GF-D8 (cell line): ENCODE measurements around the gene TRIM17.

ENCODE experiments used
- DNase-seq: peaks from one replicate; lab custom pipeline; 2025; lab: John Stamatoyannopoulos, UW

TRIM17 gene

DNA sequence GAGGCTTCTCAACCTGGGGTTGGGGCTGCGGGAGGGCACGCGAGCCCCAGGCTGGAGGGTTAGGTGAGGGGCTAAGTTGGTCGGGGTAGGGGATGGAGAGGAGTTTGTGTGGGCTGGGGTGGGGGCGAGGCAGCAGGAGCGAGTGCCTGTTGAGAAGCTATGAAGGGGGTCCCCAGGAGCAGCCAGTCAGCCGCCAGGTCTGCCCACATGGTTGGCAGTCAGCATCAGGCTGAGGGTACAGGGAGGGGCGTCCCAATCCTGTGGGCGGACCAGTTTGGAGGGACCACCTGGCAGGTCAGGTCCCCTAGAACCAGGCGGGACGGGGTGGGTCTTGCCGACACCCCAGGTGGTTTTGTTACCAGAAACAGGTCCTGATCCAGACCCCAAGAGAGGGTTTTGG lies 400 bp upstream of the TRIM17 start:
- no peak for DNase-seq

DNA sequence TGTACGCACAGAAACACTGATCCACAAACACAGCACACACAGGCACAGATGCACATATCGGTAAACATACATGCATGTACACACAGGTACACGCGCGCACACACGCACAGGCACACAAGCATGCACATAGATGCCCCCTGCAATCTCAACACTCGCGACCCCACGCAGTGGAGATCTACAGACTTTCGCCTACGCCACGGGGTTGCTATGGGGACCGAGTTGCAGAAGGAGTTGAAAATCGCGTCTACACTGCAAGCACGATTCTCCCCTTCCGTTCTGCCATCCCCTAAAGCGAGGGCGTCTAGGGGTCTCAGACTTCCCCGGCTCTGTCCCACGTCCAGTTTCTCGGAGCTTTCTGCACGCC lies 826 bp downstream of the TRIM17 start:
- no peak for DNase-seq

DNA sequence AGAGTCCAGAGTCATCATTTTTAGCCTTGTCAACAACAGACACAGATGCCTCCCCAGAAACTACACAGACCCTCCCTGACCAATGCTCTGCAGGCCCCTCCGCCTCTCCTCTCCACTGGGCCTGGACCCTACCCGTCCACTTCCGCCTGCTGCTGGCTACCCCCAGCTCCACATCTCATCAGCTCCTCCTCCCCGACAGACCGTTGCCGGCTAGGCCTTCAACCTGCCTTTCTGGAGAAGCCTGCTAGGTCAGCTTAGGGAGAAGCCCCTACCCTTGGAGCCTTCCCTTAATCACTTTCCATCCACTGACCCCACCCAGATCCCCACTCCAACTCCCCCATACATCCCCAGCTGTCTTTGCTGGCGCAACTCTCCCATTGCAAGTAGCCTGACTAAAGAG lies 1.4 kb downstream of the TRIM17 start:
- DNase-seq, result no peak

DNA sequence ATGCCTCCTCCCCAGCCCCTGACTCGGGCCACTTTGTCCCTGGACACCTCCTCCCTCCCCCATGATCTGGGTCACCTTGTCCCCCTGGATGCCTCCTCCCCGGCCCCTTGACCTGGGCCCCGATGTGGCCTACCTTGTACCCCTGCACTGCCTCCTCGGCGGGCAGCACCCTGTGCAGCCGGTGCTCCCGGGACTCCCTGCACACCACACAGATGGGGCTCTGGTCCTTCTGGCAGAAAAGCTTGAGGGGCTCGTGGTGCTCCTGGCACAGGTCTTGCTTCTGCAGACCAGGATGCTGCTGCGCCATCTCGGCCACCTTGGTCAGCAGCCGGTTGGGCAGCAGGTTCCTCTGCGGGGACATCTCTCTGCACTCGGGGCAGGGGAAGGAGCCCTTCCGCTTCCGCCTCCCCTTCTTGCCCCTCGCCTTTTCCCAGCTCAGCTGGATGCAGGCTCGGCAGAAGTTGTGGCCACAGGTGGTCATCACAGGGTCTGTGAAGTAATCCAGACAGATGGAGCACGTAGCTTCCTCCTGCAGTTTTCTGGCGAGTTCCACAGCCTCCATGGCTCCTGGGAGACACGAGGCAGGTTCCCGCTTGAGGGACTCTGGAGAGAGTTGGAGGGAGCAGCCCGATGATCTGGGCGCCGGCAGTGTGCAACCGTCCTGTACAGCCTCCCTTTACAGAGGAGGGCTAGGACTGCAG lies 2.0 kb downstream of the TRIM17 start:
- no peak for DNase-seq

DNA sequence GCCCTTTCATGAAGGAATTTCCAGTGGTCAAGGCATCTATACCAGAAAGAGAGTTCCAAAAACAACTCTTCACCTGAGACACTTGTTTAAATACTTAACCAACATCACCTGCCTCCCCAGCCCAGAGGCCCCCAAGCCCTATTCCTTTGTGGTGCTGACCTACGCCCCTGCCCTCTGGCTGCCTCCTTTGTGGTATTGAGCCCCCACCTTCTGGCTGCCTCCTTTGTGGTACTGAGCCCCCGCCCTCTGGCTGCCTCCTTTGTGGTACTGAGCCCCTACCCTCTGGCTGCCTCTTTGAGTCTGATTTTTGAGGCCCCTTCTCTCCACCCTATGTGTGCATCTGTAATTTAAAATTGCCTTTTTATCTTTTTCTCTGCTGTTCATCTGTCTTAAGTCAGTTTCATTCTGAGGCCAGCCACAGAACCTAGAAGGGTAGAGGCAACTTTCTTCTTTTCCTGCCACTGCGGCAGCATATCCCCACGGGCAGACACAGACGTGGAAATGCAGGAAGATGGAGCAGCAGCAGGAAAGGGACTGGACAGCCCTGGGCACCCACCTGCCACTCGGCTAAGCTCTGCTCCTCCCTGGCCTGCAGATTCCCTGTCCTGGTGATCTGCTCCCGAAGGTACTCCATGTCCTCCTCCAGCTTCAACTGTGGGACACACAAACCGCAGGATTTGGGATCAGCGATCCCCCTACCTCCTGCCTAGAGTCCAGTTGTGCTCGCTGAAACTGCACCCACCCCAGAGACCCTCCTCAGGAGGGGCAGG lies 3.2 kb downstream of the TRIM17 start:
- no peak for DNase-seq

DNA sequence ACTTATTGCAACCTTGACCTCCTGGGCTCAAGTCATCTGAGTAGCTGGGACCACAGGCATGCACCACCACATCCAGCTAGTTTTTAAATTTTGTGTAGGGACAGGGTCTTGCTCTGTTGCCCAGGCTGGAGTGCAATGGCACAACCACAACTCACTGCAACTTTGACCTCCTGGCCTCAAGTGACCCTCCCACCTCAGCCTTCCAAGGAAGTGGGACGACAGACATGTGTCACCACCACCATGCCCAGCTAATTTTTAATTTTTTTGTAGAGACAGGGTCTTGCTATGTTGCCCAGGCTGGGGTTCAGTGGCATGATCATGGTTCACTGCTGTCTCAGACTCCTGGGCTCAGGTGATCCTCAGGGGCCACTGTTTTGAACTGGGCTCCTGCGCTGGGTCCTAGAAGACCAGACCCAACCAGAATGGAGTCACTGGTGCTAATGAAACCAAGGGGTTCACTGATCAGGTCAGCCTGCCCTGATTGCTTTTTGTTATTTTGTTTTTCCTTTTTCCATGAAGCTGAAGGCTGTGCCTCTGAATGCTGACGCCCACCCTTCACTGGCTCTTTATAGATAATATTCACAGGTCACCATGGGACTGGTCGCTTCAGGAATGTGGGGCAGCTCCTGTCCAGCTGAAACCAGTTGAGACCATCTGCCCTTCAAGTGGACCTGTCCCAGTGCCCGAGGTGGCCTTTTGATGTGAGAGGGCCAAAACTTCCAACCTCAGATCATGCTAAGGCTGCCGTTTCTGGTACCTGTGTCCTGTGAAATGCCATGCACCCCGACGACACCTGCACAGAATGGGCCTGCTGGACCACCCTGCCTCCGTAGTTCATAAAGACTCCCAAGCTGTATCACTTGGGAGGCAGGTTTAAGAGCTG lies 4.9 kb downstream of the TRIM17 start:
- no peak for DNase-seq

DNA sequence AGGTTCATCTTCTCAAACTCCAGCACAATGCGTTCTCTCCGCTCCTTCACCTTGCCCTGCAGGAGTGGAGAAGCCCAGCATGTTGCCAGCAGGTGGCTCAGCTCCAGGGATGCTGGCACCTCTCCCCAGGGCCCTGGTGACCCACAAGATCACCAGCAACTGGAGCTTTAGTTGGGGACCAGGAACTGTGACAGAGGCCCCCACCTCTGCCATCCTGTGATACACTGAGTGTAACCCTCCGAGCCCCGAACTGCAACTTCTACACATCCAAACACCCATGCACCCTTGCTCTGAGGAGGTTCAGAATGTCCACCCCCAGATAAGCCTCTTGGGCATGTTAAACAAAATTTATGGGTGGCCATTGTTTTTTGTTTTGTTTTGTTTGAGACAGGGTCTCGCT lies 5.5 kb downstream of the TRIM17 start:
- DNase-seq, result no peak

DNA sequence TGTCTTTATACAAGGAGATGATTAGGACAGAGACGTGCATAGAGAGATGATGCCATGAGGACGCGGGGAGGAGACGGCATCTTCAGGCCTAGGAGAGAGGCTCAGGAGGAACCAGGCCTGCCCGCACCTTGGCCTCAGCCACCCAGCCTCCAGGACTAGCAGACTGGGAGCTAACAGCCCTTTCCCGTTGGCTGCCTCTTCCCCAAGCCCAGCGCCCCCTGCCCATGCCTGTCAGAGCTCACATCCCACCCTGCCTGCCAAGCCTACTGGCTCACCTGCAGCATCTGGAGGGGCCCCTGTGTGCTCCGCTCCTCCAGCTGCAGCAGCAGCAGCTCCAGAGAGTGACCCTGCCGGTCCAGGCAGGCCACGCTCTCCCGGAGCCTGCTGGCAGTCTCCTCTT lies 6.0 kb downstream of the TRIM17 start:
- no peak for DNase-seq

DNA sequence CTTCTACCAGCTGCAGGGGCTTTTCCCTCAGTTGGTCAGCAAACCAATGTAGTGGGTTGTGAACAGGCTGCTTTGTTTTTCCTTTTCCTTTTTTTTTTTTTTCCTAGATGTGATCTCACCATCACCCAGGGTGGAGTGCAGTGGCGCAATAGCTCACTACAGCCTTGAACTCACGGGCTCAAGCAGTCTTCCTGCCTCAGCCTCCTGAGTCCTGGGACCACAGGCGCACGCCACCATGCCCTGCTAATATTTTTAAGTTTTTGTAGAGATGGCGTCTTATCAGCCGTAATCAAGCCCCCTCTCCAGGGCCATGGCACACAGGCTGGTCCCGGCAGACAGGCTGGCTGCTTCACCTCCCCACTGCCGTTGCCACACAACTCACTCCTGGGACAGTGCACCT lies 6.6 kb downstream of the TRIM17 start:
- DNase-seq, result no peak

DNA sequence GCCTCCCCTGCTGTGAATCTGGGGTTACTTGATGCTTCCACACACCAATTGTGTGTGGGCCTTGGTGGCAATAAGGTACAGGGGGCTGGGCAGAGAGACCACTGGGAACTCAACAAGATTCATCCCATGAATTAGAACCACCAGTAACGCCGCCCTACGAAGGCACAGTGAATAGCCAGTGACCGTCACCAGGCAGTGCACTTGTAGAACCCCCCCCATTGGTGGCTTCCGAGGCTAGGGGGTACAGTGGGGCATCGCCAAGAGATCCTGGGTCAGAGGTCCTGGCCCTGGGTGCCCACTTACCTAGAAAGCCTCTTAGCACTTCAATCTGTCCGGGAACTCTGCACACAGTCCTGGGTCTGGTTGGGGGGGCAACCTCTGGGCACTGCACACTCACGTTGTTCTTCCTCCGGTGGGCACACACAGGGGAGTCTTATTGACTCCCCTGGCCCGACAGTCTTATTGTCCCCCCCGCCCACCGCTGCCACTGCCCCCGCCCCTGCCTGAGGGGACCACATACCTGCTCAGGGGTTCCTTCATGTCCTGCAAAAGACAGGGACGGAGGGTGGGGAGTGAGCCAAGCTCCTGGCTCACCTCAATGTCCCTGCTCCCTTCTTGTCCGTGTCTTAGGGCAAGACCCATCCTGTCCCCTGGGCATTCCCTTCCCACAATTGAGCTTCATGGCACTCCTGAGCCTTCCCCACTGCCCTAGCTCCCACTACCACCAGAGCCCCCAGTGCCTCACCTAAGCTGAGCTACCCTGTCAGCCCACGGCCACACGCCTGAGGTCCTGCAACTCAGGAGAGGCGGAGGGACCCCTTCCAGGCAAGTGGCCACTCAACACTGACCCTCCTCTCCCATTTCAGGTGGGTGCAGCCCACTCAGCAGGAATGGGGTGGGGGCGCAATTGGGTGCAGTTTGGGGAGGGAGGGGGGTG lies 7.5 kb downstream of the TRIM17 start:
- DNase-seq, result no peak

DNA sequence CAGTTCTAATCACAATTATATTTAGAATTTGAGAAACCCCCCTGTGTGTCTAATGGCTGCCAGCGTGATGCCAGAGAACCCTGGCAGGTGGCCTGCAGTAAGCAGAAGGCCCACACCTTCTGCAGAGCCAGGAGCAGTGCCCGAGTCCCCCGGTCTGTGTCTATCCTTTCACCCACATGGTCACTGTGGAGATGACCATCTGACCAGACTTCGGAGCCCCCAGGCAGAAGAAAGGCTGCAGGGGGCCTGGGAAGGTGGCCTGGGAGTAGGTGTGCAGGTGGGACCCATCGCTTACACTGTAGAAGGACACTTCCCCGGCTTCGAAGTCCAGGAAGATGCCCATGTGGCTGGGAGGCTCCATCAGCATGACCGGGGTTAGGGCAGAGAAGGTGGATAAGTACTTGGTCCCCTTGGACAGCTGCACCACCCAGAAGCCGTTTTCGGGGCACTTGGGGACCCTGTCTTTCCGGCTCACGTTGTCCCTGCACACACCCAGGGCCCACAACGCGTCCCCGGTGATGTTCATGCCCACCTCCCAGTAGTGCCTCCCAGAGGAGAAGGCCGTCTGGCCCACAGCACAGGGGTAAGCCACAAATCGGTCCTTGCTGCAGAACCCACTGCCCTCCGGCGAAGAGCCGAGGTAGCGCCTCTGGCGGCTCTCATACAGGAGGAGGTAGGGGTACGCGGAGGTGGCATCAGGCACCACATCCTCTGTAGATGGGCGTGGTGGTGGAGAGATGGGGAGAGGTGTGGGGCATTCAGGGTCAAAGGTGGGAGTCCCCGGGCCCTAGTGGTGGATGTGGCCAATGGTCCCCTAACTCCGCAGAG lies 8.4 kb downstream of the TRIM17 start:
- no peak for DNase-seq

DNA sequence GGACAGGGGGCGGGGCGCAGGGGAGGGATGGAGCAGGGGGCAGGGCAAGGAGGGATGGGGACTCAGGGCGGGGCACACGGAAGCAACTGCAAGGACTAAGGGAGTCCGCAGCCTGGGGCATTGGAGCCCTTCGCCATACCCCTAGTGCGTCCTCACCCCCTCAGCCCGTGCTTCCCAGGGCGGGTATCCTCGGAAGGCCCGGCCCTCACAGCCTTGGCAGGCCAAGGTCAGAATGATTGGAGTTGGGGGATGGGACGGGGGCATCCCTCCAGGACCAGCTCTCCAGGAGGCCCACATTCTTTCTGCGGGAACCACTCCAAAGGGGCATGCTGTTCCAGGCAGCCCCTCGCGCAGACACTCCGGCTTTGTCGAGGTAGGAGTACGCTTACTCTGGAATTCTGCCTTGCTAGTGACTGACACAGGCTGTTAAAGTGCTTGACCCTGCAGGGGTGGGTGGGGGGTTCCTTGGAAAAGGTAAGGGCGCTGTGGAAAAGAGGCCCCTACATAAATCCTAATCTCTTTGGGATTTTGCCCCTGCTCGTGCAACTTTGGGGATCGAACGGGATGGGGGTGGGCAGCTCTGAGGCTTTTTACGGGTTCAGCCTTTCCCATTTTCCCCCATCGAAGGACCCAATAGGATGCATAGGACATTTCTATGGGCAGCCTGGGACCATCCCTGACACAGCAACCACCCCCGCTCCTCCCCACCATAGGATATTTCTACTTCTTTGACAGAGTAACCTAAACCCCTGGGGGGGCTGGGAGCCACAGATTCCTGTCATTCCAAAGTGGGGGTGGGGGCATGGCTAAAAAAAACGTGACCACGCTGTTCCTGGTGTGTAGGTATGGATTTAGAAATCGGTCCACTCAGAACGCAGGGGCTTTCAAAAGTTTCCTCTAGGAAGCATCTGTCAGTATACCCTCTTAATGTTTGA lies 9.3 kb downstream of the TRIM17 start:
- DNase-seq, result no peak

DNA sequence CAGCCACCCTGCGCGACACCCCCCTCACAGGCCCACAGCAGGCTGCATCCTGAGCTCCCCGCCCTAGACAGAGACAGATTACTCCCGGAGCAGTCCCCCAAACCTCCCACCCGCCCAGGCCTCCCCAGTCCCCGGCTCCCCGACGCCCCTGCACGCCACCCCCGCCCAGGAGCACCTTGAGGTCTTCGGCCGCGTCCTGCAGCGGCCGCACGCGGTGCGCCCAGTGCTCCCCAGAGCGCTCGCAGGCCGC lies 10.8 kb downstream of the TRIM17 start:
- DNase-seq, result no peak

DNA sequence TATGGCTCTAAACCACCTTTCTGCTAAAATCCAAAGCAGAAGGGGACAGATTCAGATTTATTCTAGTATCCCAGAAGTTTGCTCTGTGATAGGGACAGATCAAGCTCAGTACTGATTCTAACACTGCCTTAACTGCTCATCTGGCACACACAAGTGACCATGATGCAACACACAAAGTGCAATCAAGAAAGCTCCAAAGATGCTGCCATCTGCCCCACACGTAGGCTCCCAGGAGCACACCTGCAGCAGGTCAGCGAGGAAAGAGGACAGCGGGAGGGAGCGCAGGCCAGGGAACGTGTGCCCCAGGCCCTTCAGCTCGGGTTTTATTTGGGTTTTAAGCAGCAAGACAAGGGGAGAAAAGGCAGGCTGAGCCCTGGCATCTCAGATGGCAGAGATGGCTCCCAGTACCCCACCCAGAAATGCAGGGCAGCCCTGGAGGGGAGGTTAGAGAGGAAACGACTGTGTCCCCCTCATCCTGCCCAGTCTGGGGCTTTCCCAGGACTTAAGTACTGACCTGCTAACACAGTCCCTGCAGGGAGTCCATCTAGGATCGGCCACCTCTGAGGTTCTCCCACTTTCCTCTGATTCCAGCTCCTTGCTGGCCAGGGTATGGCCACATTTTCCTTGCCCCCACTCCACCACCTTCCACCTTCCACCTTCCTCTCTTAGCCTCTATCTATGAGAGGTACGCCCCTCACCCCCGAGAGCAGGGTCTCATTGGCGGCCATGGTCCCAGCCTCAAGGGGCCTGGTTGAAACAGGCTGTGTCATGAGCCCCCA lies 11.3 kb downstream of the TRIM17 start:
- DNase-seq, result no peak

DNA sequence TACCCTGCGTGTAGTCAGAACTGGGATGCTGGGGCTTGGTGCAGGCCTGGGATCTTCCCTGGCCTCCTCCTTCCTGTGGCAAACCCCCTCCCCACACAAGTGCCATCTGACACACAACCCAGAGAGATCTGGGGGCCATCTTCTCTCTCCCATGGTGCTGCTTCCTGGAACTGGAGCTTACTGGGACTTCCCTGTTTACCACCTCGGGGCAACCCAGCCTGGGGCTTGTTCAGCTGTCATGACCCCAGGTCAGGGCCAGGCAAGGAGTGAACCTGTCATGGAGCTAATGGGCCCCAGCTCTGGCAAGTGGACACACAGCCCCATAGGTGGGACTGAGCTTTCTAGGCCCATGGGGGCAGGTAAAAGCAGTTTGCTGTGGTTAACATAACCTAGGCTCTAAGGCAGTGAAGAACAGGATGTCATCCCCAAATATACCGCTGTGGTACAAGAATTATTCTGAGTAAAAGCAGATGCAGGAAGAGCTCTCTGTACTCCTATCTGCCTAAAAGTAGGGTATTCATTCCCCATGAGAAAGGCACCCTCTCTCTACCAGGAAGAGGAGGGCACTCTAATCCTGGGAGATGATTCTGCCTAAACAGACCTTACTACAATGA lies 12.4 kb downstream of the TRIM17 start:
- DNase-seq, result no peak

DNA sequence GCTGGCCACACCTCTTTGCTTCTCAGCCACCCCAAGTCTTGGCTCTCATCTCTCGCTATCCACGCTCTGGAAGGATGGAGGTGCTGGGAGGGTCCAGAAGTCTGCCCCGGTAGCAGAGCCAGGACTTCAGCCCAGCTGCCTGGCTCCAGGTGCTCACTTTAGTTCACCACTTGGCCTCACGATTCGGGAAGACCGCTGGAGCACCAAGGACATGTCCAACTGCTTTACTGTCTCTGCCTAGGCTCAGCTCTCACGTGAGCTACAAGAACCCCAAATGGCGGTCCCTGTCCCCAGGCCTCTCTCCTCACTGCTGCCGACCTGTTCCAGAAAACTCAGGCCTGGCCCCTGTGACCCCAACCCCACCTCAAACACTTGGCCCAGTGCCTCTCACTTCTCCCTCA lies 13.4 kb downstream of the TRIM17 start:
- DNase-seq, result no peak

DNA sequence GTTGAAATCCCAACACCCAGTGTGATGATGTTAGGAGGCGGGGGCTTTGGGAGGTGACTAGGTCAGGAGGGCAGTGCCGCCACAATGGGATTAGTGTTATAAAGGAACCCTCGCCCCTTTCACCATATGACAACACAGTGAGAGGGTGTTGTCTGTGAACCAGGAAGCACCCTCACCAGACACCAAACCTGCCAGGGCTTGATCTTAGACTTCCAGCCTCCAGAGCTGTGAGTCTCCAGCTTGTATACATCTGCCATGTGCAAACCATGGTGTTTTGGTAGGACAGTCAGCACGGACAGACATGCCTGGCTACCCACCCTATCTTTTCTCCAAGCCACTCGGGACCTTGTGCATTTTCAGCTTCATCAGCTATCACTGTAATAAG lies 14.0 kb downstream of the TRIM17 start:
- DNase-seq, result no peak

DNA sequence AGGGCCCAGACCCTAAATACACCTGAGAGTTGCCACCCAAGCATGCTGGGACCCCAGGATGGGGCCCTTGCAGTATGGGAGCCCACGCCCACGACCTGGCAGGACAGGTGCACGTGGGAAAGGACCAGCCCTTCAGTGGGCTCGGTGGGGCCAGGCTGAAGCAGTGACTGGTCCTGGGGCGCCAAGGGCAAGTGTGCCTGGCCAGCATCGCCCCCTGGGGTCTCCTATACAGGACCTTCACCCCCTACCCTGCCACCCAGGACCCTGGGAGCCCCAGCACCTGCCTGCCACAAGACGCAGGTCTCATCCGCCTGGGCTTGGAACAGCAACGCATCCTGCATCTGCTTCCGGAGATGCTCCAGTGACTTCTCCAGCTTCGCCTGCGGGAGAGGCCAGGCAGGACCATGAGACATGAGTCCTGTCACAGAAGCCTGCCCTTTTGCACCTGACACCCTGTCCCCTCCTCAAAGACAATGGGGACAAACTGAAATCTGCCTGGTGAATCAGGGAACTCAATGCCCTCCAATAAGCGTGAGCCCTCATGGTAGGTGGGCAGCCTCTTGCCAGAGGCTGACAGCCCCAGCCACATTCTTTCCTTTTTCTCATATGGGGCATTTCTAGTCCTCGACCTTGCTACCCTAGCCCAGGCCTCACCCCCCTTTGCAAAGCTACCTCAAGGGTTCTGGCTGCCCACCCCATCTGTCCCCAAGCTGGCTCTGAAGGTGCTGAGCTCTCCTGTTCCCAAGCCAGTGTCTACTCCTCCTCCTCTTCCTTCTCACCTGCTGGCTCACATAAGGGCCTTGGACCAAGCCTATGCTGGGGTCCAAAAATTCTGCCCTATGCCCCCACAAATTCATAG lies 14.7 kb downstream of the TRIM17 start:
- no peak for DNase-seq
